Endothelial cell (in vitro differentiated cells): ENCODE results near the gene CEP128. TPM values are rescaled to one million over a fixed set of nuclear protein-coding genes. Genes with fewer than 3 reads are reported as not detected.

Experiments
- DNase-seq: peaks from one replicate; pipeline ENCODE4 v3.0.0; 2021; ENCODE audit warnings: low spot score
- H3K27ac Mint-ChIP-seq: one replicate; pipeline ENCODE4 v1.8.0; 2021; ENCODE audit warnings: mixed read lengths, inconsistent platforms; ENCODE audit not compliant: unreplicated experiment
- H3K27me3 Mint-ChIP-seq: one replicate; pipeline ENCODE4 v1.8.0; 2021; ENCODE audit warnings: mild to moderate bottlenecking, moderate library complexity, mixed read lengths, inconsistent platforms; ENCODE audit not compliant: unreplicated experiment
- H3K36me3 Mint-ChIP-seq: one replicate; pipeline ENCODE4 v1.8.0; 2021; ENCODE audit warnings: mild to moderate bottlenecking, low read depth, mixed read lengths, inconsistent platforms; ENCODE audit not compliant: unreplicated experiment
- H3K4me1 Mint-ChIP-seq: one replicate; pipeline ENCODE4 v1.8.0; 2021; ENCODE audit warnings: mild to moderate bottlenecking, mixed read lengths, inconsistent platforms; ENCODE audit not compliant: unreplicated experiment
- H3K4me3 Mint-ChIP-seq: one replicate; pipeline ENCODE4 v1.8.0; 2021; ENCODE audit warnings: mild to moderate bottlenecking, mixed read lengths, inconsistent platforms; ENCODE audit not compliant: unreplicated experiment
- H3K9me3 Mint-ChIP-seq: one replicate; pipeline ENCODE4 v1.8.0; 2021; ENCODE audit warnings: mixed read lengths, inconsistent platforms; ENCODE audit not compliant: unreplicated experiment
- total RNA-seq: library from RNA; stranded (reverse); fragmentation: NEBNext Ultra II Directional; extraction: Animal tissue kit (Norgen Biotek cat#: 25700); gene quantifications from one replicate; pipeline ENCODE4 v1.2.1, GENCODE V29; 2021; ENCODE audit not compliant: unreplicated experiment
- TF ChIP-seq, protein P1 (sequence below): fragments of 200-600 bp; sonication (generic); IDR thresholded peaks from one replicate; pipeline ENCODE4 v1.5.0; 2021; ENCODE audit warnings: antibody characterized with exemption; ENCODE audit not compliant: unreplicated experiment

Gene CEP128
- total RNA-seq, 1 donor from 2014 or later, result 10.4 TPM

DNA sequence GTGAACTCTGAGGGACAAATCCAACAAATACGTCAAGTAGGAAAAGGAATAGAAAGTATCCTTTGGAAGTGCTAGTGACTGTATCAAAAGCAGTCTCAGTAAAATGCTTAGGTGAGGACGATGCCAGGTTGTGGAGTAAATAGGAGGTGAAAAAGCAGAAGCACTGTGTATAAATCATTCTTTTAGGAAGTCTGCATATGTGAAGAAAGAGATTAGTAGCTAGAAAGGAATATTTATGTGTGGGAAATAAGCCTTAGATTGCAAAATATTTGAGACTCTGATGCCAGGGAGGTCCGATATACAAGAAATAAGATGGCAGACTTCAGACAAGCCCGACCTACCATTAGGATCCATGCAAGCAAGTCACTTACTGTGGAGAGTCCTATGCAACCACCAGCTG, 7.9 kb downstream of the CEP128 start:
- Mint-ChIP-seq H3K27me3 (peaks cover 4% of the 10 kb centered on the region), H3K9me3 (no peaks in the 10 kb centered on the region), H3K4me3 (no peak overlapping the region), H3K4me1 (no peaks in the 10 kb centered on the region), H3K27ac (no peak overlapping the region), H3K36me3 (no peaks in the 10 kb centered on the region)
- no peak for DNase-seq
- TF ChIP-seq, protein P1, sequence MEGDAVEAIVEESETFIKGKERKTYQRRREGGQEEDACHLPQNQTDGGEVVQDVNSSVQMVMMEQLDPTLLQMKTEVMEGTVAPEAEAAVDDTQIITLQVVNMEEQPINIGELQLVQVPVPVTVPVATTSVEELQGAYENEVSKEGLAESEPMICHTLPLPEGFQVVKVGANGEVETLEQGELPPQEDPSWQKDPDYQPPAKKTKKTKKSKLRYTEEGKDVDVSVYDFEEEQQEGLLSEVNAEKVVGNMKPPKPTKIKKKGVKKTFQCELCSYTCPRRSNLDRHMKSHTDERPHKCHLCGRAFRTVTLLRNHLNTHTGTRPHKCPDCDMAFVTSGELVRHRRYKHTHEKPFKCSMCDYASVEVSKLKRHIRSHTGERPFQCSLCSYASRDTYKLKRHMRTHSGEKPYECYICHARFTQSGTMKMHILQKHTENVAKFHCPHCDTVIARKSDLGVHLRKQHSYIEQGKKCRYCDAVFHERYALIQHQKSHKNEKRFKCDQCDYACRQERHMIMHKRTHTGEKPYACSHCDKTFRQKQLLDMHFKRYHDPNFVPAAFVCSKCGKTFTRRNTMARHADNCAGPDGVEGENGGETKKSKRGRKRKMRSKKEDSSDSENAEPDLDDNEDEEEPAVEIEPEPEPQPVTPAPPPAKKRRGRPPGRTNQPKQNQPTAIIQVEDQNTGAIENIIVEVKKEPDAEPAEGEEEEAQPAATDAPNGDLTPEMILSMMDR, result no peak

DNA sequence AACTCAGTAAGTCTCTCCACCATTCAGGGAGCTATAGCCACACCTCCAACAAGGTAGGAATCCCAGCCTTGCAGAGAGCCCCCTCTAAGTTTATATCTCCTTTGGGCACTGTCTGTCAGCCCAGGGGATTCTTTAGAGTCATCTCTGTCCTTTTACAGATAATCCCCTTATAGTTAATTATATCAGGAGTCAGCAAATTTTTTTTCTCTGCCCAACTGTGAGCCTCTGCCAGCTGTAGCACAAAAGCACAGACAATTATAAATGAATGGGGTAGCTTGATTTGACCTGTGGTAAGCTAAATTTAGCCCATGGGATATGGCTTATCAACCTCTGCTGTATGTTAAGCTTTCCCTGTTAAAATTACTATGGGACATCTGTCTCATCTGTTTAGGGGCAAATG, 8.3 kb downstream of the CEP128 start:
- peaks cover 4% of the 10 kb centered on the region for H3K27me3 Mint-ChIP-seq
- no peak for DNase-seq
- no peaks in the 10 kb centered on the region for H3K4me1 Mint-ChIP-seq
- no peaks in the 10 kb centered on the region for H3K9me3 Mint-ChIP-seq
- no peaks in the 10 kb centered on the region for H3K36me3 Mint-ChIP-seq
- no peak overlapping the region for H3K27ac Mint-ChIP-seq
- no peak overlapping the region for H3K4me3 Mint-ChIP-seq
- TF ChIP-seq, protein P1, result no peak

DNA sequence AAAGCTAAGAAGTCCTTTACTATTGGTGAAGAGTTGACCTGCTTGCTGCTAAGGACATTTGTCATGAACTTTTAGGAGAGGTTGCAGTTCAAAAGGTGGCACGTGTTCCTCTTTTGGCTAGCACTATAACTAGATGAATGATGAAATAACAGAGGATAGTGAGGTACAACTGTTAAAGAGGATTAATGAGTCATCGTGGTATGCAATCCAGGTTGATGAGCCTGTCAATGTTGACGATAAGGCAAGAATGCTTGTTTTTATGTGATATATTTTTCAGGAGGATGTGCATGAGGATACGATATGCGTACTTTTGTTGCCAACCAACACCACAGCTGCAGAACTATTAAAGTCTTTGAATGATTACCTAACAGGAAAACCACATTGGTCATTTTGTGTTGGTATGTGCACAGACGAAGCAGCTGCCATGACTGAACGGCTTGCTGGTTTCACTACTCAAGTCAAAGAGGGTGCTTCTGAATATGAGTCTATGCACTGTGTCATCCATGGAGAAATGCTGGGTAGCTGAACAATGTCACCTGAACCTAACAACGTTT, 10.6 kb downstream of the CEP128 start:
- H3K4me3 Mint-ChIP-seq, result no peak overlapping the region
- H3K9me3 Mint-ChIP-seq, result no peaks in the 10 kb centered on the region
- TF ChIP-seq, protein P1, result no peak
- DNase-seq, result no peak
- no peak overlapping the region for H3K27ac Mint-ChIP-seq
- peaks cover 6% of the 10 kb centered on the region for H3K27me3 Mint-ChIP-seq
- no peaks in the 10 kb centered on the region for H3K36me3 Mint-ChIP-seq
- H3K4me1 Mint-ChIP-seq, result no peaks in the 10 kb centered on the region

DNA sequence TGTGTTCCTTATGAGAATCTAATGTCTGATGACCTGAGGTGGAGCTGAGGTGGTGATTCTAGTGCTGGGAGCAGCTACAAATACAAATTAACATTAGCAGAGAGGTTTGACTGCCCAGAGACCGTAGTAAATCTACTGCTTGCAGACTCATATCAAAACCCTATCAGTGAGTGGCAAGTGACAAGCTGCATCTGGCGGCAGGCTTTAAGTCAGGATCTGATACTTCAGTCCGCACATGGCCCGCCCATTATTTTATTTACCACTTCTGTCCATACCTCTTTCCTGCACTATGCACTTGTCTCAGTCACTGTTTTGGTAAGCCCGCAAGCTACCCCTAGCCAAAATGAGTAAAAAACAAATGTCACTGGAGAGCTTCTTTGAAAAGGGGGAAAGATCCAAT, 11.4 kb downstream of the CEP128 start:
- H3K4me1 Mint-ChIP-seq, result no peaks in the 10 kb centered on the region
- no peaks in the 10 kb centered on the region for H3K36me3 Mint-ChIP-seq
- peaks cover 5% of the 10 kb centered on the region for H3K27me3 Mint-ChIP-seq
- no peak overlapping the region for H3K27ac Mint-ChIP-seq
- TF ChIP-seq, protein P1, result no peak
- DNase-seq, result no peak
- H3K4me3 Mint-ChIP-seq, result no peak overlapping the region
- no peaks in the 10 kb centered on the region for H3K9me3 Mint-ChIP-seq

DNA sequence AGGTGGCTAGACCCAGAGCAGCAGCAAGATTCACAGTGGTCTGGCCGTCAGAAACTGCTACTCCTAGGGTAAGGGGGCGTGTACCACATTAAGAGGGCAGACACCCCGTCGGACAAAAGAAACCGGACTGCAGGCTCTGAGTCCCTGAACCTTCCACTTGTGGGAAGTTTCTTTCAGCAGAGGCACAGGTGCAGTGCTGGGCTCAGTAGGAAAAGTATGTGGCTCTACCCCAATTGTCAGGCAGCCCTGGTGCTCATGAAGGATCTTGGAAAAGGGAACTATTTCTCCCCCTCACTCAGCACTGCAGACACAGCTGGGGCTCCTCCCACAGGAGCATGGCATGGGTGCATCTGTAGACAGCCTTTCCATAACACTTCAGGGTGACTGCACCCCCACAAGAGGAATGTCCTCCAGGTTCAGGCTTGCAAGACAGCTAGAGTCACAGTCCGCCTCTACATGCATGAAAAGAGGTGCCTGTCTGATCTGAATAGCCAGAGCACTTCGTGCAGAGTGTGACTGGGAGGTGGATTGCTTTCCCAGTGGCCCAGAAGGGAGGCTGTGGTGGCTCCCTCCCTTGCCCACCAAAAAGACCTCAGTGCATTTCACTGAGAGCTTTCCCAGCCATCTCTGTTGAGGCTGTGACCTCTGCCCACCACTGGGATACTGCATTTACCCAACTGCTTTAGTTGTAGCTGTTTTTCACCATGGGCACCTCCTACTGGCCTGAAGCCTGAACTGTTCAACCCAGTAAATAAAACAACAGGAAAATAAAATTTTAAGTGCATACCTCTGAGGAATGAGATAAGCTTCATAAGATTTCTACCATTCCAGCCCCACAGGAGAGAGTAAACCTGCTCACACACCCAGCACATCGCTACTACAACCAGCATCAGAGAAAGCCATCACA, 14.2 kb downstream of the CEP128 start:
- H3K4me3 Mint-ChIP-seq, result no peak overlapping the region
- no peak overlapping the region for H3K27ac Mint-ChIP-seq
- no peak for DNase-seq
- no peaks in the 10 kb centered on the region for H3K9me3 Mint-ChIP-seq
- no peaks in the 10 kb centered on the region for H3K4me1 Mint-ChIP-seq
- no peaks in the 10 kb centered on the region for H3K36me3 Mint-ChIP-seq
- H3K27me3 Mint-ChIP-seq, result peaks cover 2% of the 10 kb centered on the region
- TF ChIP-seq, protein P1, result peak; percentile 45
